Natural killer cell (primary cell): Measurements from ENCODE around the gene CTNNA2. TPM values are rescaled to one million over a fixed set of nuclear protein-coding genes. Genes with fewer than 3 reads are reported as not detected.

Experiments used
- ATAC-seq, 3 donors: fragments of 150-1000 bp in 2 of 3; fragments of 200-7000 bp in 1 of 3; cut with Tn5 transposase; 1 replicate in 1 of 3; 2 replicates in 2 of 3; pipeline ENCODE4 v1.10.0; 2021; ENCODE audit warnings: mild to moderate bottlenecking in 2 of 3, moderate library complexity in 2 of 3
- DNase-seq, 2 donors: peaks; one replicate each; pipeline versions ENCODE4 v3.0.0 to v3.0.0-alpha.2; 2013 to 2021; ENCODE audit warnings: mixed read lengths in 1 of 2
- H3K27ac ChIP-seq: one replicate; pipeline ENCODE4 v1.5.1; 2013; ENCODE audit warnings: mild to moderate bottlenecking, low read length
- H3K27me3 ChIP-seq: one replicate; pipeline ENCODE4 v1.6.1; 2013; ENCODE audit warnings: low read length; ENCODE audit not compliant: control insufficient read depth, insufficient read depth
- H3K36me3 ChIP-seq: one replicate; pipeline ENCODE4 v1.6.1; 2013; ENCODE audit warnings: low read length; ENCODE audit not compliant: control insufficient read depth, insufficient read depth
- H3K4me1 ChIP-seq: one replicate; pipeline ENCODE4 v1.6.1; 2013; ENCODE audit warnings: low read length; ENCODE audit not compliant: control insufficient read depth, insufficient read depth
- H3K4me3 ChIP-seq: one replicate; pipeline ENCODE4 v1.5.1; 2013; ENCODE audit warnings: low read length
- H3K9me3 ChIP-seq: one replicate; pipeline ENCODE4 v1.6.1; 2013; ENCODE audit warnings: low read length; ENCODE audit not compliant: control insufficient read depth, insufficient read depth
- H3K27ac Mint-ChIP-seq, 2 donors: one replicate each; pipeline ENCODE4 v1.8.0; 2022; ENCODE audit warnings: mild to moderate bottlenecking in 2 of 2, mixed read lengths in 2 of 2, moderate library complexity in 1 of 2
- H3K27me3 Mint-ChIP-seq, 2 donors: one replicate each; pipeline ENCODE4 v1.8.0; 2022; ENCODE audit warnings: low read depth in 2 of 2, mixed read lengths in 2 of 2
- H3K36me3 Mint-ChIP-seq: one replicate; pipeline ENCODE4 v1.8.0; 2022; ENCODE audit warnings: mixed read lengths
- H3K4me1 Mint-ChIP-seq, 2 donors: one replicate each; pipeline ENCODE4 v1.8.0; 2022; ENCODE audit warnings: mixed read lengths in 2 of 2
- H3K4me3 Mint-ChIP-seq: one replicate; pipeline ENCODE4 v1.8.0; 2022; ENCODE audit warnings: mild to moderate bottlenecking, moderate library complexity, mixed read lengths
- H3K9me3 Mint-ChIP-seq, 2 donors: one replicate each; pipeline ENCODE4 v1.8.0; 2022; ENCODE audit warnings: mixed read lengths in 2 of 2
- WGBS: methylation state at CpG from one replicate; pipeline ENCODE4 v1.1.7; 2013; ENCODE audit warnings: missing lambda C conversion rate; ENCODE audit not compliant: insufficient coverage; 5-methylcytosine and 5-hydroxymethylcytosine counted together
- intact Hi-C: fragments of 100-400 bp; cut with micrococcal nuclease; formaldehyde crosslinking; loops from one replicate; pipeline ENCODE4 v1.14.2; 2022
- total RNA-seq, 4 donors: library from RNA; stranded (reverse); fragments of 120-200 nt in 1 of 4; gene quantifications; one replicate each; pipeline versions ENCODE4 v1.2.3 to v1.2.4, GENCODE V29; 2013 to 2022
- TF ChIP-seq, protein P1 (sequence below): fragments of 200-600 bp; IDR thresholded peaks from one replicate; pipeline ENCODE4 v1.8.0; 2022; ENCODE audit warnings: antibody characterized with exemption

Gene CTNNA2
- total RNA-seq, 3 donors from 2014 or later (not counting 1 experiment from before 2014, with no cell fraction given): not detected

DNA sequence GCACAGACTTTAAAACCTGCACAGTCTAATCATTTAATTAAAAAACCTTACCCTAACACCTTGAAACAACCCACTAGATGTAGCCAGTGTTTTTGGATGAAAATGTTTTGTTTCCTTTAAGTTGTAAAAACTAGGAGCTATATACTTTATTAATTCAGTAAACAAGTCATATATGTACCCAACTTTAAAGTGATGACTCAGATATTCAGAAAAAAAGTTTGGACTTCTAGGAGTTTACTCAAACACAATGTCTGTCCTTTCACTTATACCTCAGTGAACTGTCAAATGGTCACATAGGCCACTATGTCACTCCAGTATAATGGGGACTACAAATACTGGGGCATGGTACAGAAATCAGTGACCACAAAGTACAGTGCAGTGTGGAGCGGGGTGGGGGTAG, 431.4 kb downstream of the CTNNA2 start:
- Histone ChIP-seq H3K4me1 (no peaks in the 10 kb centered on the region), H3K36me3 (no peaks in the 10 kb centered on the region), H3K4me3 (no peak overlapping the region), H3K9me3 (no peaks in the 10 kb centered on the region), H3K27me3 (no peaks in the 10 kb centered on the region), H3K27ac (no peak overlapping the region)
- intact Hi-C loops: no loop called here
- no peak overlapping the region for H3K27ac Mint-ChIP-seq
- H3K4me3 Mint-ChIP-seq: no peak overlapping the region
- no peaks in the 10 kb centered on the region for H3K27me3 Mint-ChIP-seq
- no peak for ATAC-seq
- 83% methylated on average over 1 of the region's 1 CpG for WGBS
- TF ChIP-seq, protein P1, sequence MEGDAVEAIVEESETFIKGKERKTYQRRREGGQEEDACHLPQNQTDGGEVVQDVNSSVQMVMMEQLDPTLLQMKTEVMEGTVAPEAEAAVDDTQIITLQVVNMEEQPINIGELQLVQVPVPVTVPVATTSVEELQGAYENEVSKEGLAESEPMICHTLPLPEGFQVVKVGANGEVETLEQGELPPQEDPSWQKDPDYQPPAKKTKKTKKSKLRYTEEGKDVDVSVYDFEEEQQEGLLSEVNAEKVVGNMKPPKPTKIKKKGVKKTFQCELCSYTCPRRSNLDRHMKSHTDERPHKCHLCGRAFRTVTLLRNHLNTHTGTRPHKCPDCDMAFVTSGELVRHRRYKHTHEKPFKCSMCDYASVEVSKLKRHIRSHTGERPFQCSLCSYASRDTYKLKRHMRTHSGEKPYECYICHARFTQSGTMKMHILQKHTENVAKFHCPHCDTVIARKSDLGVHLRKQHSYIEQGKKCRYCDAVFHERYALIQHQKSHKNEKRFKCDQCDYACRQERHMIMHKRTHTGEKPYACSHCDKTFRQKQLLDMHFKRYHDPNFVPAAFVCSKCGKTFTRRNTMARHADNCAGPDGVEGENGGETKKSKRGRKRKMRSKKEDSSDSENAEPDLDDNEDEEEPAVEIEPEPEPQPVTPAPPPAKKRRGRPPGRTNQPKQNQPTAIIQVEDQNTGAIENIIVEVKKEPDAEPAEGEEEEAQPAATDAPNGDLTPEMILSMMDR: no peak
- H3K9me3 Mint-ChIP-seq: peaks cover 0 to 4% of the 10 kb centered on the region in 2 donors
- no peaks in the 10 kb centered on the region for H3K36me3 Mint-ChIP-seq
- no peaks in the 10 kb centered on the region for H3K4me1 Mint-ChIP-seq
- DNase-seq: no peak

GRCh38 chr2:79945653-79946445, 433.0 kb downstream of the CTNNA2 start:
- ATAC-seq (no peak), DNase-seq (no peak)
- H3K9me3 Mint-ChIP-seq: peaks cover 0 to 4% of the 10 kb centered on the region in 2 donors
- Histone ChIP-seq H3K27ac (no peak overlapping the region), H3K36me3 (no peaks in the 10 kb centered on the region), H3K27me3 (no peaks in the 10 kb centered on the region), H3K4me3 (no peak overlapping the region), H3K4me1 (no peaks in the 10 kb centered on the region), H3K9me3 (no peaks in the 10 kb centered on the region)
- no peak overlapping the region for H3K27ac Mint-ChIP-seq
- intact Hi-C loops: no loop called here
- no peaks in the 10 kb centered on the region for H3K36me3 Mint-ChIP-seq
- no peaks in the 10 kb centered on the region for H3K4me1 Mint-ChIP-seq
- WGBS: 76% methylated on average over 5 of the region's 5 CpGs
- H3K27me3 Mint-ChIP-seq: no peaks in the 10 kb centered on the region
- no peak overlapping the region for H3K4me3 Mint-ChIP-seq
- TF ChIP-seq, protein P1: no peak

DNA sequence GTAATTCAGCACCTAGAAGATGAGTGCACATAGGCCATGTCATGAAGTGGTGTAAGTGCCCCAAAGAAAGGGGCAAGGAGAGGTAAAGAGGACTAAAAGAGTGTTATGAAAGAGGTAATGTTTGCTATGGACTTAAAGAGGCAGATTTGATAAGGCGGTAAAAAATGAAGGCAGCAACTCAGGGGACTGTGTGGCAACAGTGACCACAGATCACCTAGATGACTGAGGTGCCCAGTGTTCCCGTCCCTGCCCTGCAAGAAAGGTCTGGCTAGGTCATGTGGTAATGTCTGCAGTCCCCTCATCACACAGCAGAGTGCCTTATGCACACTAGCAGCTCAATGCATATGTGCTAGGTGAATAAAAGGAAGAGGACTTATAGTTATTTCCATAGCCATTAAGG, 434.9 kb downstream of the CTNNA2 start:
- Mint-ChIP-seq H3K4me1 (no peaks in the 10 kb centered on the region), H3K36me3 (no peaks in the 10 kb centered on the region), H3K27me3 (no peaks in the 10 kb centered on the region), H3K9me3 (peaks cover 0 to 8% of the 10 kb centered on the region in 2 donors), H3K4me3 (no peak overlapping the region), H3K27ac (no peak overlapping the region)
- WGBS: 76% methylated on average over 2 of the region's 2 CpGs
- no peak overlapping the region for H3K4me3 ChIP-seq
- ATAC-seq: no peak
- no peak for DNase-seq
- intact Hi-C loops: no loop called here
- H3K27me3 ChIP-seq: no peaks in the 10 kb centered on the region
- H3K36me3 ChIP-seq: no peaks in the 10 kb centered on the region
- TF ChIP-seq, protein P1: no peak
- H3K4me1 ChIP-seq: no peaks in the 10 kb centered on the region
- H3K9me3 ChIP-seq: no peaks in the 10 kb centered on the region
- no peak overlapping the region for H3K27ac ChIP-seq

DNA sequence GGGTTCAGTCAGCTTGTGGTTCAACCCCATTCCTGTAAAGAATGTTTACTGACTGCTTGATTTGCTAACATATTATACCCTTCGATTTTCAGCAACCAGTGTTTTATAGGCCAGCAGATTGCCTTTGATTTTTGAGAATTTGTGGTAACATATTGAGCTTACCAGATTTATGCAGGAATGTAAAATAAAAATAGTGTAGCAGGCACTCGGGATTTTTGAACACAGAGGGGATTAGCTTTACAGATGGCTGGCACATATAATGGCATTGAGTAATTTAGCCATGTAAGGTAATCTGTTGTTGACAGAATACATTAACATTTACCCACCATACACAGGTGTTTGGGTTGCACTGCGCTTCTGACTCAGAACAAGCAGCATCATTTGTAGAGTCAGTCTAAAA, 437.7 kb downstream of the CTNNA2 start:
- Histone ChIP-seq H3K9me3 (no peaks in the 10 kb centered on the region), H3K27ac (no peak overlapping the region), H3K27me3 (no peaks in the 10 kb centered on the region), H3K4me3 (no peak overlapping the region), H3K4me1 (no peaks in the 10 kb centered on the region), H3K36me3 (no peaks in the 10 kb centered on the region)
- DNase-seq: no peak
- H3K4me1 Mint-ChIP-seq: no peaks in the 10 kb centered on the region
- H3K36me3 Mint-ChIP-seq: no peaks in the 10 kb centered on the region
- WGBS: 71% methylated on average over 2 of the region's 3 CpGs
- ATAC-seq: no peak
- no peaks in the 10 kb centered on the region for H3K27me3 Mint-ChIP-seq
- H3K9me3 Mint-ChIP-seq: peaks cover 0 to 9% of the 10 kb centered on the region in 2 donors
- intact Hi-C loops: no loop called here
- no peak overlapping the region for H3K4me3 Mint-ChIP-seq
- TF ChIP-seq, protein P1: no peak
- no peak overlapping the region for H3K27ac Mint-ChIP-seq
